Endothelial cell (in vitro differentiated cells): ENCODE data around the gene TRAPPC2L. TPM values are rescaled to one million over a fixed set of nuclear protein-coding genes. Genes with fewer than 3 reads are reported as not detected.
A peak's percentile ranks its signal among the peaks of the same experiment; 100 is the strongest.

Source experiments
- DNase-seq: peaks from one replicate; pipeline ENCODE4 v3.0.0; 2021; ENCODE audit warnings: low spot score
- H3K27ac Mint-ChIP-seq: one replicate; pipeline ENCODE4 v1.8.0; 2021; ENCODE audit warnings: mixed read lengths, inconsistent platforms; ENCODE audit not compliant: unreplicated experiment
- H3K27me3 Mint-ChIP-seq: one replicate; pipeline ENCODE4 v1.8.0; 2021; ENCODE audit warnings: mild to moderate bottlenecking, moderate library complexity, mixed read lengths, inconsistent platforms; ENCODE audit not compliant: unreplicated experiment
- H3K36me3 Mint-ChIP-seq: one replicate; pipeline ENCODE4 v1.8.0; 2021; ENCODE audit warnings: mild to moderate bottlenecking, low read depth, mixed read lengths, inconsistent platforms; ENCODE audit not compliant: unreplicated experiment
- H3K4me1 Mint-ChIP-seq: one replicate; pipeline ENCODE4 v1.8.0; 2021; ENCODE audit warnings: mild to moderate bottlenecking, mixed read lengths, inconsistent platforms; ENCODE audit not compliant: unreplicated experiment
- H3K4me3 Mint-ChIP-seq: one replicate; pipeline ENCODE4 v1.8.0; 2021; ENCODE audit warnings: mild to moderate bottlenecking, mixed read lengths, inconsistent platforms; ENCODE audit not compliant: unreplicated experiment
- H3K9me3 Mint-ChIP-seq: one replicate; pipeline ENCODE4 v1.8.0; 2021; ENCODE audit warnings: mixed read lengths, inconsistent platforms; ENCODE audit not compliant: unreplicated experiment
- total RNA-seq: library from RNA; stranded (reverse); fragmentation: NEBNext Ultra II Directional; extraction: Animal tissue kit (Norgen Biotek cat#: 25700); gene quantifications from one replicate; pipeline ENCODE4 v1.2.1, GENCODE V29; 2021; ENCODE audit not compliant: unreplicated experiment
- TF ChIP-seq, protein P1 (sequence below): fragments of 200-600 bp; sonication (generic); IDR thresholded peaks from one replicate; pipeline ENCODE4 v1.5.0; 2021; ENCODE audit warnings: antibody characterized with exemption; ENCODE audit not compliant: unreplicated experiment

TRAPPC2L gene
- total RNA-seq, 1 donor from 2014 or later, result 65.3 TPM

GRCh38 chr16:88809676-88810165, 47.2 kb upstream of the TRAPPC2L start:
- DNase-seq, result no peak
- TF ChIP-seq, protein P1, sequence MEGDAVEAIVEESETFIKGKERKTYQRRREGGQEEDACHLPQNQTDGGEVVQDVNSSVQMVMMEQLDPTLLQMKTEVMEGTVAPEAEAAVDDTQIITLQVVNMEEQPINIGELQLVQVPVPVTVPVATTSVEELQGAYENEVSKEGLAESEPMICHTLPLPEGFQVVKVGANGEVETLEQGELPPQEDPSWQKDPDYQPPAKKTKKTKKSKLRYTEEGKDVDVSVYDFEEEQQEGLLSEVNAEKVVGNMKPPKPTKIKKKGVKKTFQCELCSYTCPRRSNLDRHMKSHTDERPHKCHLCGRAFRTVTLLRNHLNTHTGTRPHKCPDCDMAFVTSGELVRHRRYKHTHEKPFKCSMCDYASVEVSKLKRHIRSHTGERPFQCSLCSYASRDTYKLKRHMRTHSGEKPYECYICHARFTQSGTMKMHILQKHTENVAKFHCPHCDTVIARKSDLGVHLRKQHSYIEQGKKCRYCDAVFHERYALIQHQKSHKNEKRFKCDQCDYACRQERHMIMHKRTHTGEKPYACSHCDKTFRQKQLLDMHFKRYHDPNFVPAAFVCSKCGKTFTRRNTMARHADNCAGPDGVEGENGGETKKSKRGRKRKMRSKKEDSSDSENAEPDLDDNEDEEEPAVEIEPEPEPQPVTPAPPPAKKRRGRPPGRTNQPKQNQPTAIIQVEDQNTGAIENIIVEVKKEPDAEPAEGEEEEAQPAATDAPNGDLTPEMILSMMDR, result no peak
- Mint-ChIP-seq H3K4me3 (no peak overlapping the region), H3K36me3 (no peaks in the 10 kb centered on the region), H3K9me3 (no peaks in the 10 kb centered on the region), H3K27ac (no peak overlapping the region), H3K4me1 (no peaks in the 10 kb centered on the region), H3K27me3 (peaks cover 6% of the 10 kb centered on the region)

DNA sequence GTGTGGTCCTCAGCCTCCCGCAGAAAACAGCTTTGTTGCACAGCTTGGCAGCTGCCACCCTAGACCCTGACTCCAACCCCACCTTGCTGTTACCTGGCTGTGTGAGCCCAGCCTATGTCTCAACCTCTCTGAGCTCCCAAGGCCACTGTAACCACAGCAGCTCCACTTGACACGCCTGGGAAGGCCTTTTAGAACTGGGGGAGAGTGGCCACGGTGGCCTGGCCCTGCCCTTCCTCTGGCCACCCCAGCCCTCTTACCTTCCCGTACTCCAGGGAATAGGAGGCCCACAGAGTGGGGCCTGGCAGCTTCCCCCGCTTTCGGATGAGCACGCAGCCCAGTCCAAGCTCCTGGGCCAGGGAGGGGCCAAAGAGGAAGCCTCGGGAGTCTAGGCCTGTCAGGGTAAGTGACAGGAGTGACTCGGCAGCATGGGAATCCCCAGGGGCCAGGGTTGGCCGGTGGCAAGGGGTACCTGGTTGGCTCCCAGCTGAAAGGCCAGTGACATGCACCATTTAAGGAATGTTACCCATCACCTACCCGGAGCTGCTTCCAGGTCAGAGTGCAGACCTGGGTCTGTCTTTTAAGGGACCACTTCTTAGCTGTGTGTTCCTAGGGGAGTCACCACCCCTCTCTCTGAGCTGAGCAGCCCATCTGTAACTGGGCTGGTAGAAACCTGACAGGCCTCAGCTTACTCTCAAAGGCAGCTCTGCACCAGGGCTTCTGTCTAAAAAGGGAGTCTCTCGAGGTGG, 46.6 kb upstream of the TRAPPC2L start:
- Mint-ChIP-seq H3K4me1 (no peaks in the 10 kb centered on the region), H3K27ac (no peak overlapping the region), H3K9me3 (no peaks in the 10 kb centered on the region), H3K4me3 (peak overlapping the region; percentile 65), H3K27me3 (peaks cover 6% of the 10 kb centered on the region), H3K36me3 (no peaks in the 10 kb centered on the region)
- DNase-seq, result no peak
- TF ChIP-seq, protein P1, result no peak

DNA sequence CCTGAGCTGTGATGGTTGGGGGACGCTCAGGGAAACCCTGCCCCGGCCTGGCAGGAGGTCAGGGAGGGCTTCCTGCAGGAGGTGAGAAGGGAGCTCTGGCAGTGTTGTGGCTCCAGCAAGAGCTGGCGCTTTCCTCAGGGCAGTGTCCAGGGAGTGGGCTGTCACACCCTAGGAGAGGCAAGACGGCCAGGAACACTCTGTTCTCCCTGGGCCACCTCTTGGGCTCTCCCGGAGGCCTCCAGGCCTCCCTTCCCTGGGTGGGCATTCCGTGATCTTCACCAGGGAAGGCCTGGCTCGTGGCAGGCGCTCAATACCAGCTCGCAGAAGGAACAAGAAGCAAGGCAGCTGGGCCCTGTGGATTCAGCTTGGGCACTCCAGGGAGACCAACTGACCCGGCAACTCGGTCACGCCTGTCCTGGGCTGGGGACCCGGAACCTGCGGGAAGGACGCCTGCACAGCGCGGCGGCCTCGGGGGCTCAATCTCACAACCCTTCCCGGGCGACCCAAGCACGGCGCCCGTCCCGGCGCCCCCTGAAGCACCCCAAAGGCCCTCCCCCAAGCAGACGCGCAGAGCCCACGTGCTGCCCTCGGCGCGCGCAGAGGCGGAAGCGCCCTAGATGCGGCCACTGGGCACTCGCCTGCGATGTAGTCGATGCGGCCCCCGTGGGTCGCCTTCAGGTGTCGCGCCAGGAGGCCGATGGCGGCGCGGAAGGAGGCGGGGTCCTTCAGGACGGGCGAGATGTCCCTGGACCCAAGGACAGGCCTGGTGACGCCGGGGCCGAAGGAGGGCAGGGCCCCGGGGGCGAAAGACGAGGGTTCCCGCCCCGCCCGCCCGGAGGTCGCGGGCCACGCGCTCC, 45.8 kb upstream of the TRAPPC2L start:
- Mint-ChIP-seq H3K27ac (no peak overlapping the region), H3K9me3 (no peaks in the 10 kb centered on the region), H3K4me3 (peak overlapping the region; percentile 65), H3K4me1 (no peaks in the 10 kb centered on the region), H3K27me3 (peaks cover 6% of the 10 kb centered on the region), H3K36me3 (no peaks in the 10 kb centered on the region)
- TF ChIP-seq, protein P1, result no peak
- DNase-seq, result peak; percentile 41

DNA sequence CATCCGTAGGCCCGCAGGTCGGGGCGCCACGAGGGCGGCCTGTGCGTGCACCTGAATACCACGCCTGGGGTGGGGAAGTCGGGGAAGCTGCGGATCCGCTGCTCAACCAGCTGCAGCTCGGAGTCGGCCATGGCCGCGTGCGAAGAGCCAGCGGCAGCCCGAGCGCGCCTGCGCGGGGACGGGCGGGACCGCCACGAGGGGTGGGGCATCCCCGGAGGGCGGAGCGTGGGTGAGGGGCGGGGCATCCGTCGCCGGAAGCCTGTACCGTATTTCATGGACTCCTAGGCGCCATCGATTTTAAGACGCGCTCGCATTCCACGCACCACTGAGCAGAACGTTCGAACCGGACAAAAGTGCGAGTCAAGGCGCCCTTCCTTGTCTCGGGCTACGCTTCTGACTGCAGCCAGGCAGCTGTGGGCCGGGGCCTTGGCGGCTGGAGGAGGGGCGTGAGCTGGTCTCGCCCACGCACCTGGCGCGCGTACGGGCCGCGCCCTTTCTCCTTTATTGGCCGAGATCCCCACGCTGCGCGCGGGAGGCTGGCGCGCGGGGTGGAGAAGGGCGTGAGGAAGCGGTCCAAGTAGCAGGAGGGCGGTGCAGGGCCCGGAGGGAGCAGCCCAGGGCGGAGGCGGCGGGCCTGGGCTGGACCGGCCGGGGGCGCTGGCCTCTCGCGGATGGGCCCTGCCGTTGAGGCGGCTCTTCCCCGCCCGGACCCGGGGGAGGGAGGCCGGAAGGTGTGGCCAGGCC, 45.0 kb upstream of the TRAPPC2L start, which contains the start of gene APRT:
Gene APRT, minus strand, starts transcription at position 160 of the 744 bp plus-strand sequence. Its CDS starts 29 bp downstream, at position 131.
- Mint-ChIP-seq H3K36me3 (no peaks in the 10 kb centered on the region), H3K27me3 (peaks cover 6% of the 10 kb centered on the region), H3K27ac (no peak within 1 kb of the TSS), H3K9me3 (no peaks in the 10 kb centered on the region), H3K4me1 (no peaks in the 10 kb centered on the region), H3K4me3 (peak within 1 kb of the TSS; percentile 89)
- TF ChIP-seq, protein P1, result no peak
- peak; percentile 97 for DNase-seq
